GM13976 (cell line): ENCODE measurements around the gene SERPINE2.
A peak's percentile ranks its signal among the peaks of the same experiment; 100 is the strongest.

Experiments
- DNase-seq: peaks from one replicate; pipeline ENCODE4 v3.0.0; 2012; ENCODE audit warnings: low spot score
- in situ Hi-C: fragments of 300-500 bp; cut with MboI; formaldehyde crosslinking; loops from one replicate; pipeline ENCODE4 v1.12.0; 2022; ENCODE audit warnings: low sequenced_read_pairs, mixed read lengths, inconsistent platforms; ENCODE audit not compliant: unreplicated experiment
- TF ChIP-seq, protein P1 (sequence below): IDR thresholded peaks from 2 replicates; pipeline ENCODE4 v1.5.1; 2012; ENCODE audit warnings: borderline replicate concordance, mild to moderate bottlenecking; ENCODE audit not compliant: insufficient read depth; ENCODE audit errors: extremely low read depth, missing control alignments, control extremely low read depth

SERPINE2 gene, protein sequence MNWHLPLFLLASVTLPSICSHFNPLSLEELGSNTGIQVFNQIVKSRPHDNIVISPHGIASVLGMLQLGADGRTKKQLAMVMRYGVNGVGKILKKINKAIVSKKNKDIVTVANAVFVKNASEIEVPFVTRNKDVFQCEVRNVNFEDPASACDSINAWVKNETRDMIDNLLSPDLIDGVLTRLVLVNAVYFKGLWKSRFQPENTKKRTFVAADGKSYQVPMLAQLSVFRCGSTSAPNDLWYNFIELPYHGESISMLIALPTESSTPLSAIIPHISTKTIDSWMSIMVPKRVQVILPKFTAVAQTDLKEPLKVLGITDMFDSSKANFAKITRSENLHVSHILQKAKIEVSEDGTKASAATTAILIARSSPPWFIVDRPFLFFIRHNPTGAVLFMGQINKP

GRCh38 chr2:224039080-224039769 lies at the start of gene SERPINE2:
SERPINE2 (minus strand) TSS chr2:224039286; CDS start chr2:224001900, 37,386 bp downstream.
- DNase-seq: peak; percentile 72
- TF ChIP-seq, protein P1, sequence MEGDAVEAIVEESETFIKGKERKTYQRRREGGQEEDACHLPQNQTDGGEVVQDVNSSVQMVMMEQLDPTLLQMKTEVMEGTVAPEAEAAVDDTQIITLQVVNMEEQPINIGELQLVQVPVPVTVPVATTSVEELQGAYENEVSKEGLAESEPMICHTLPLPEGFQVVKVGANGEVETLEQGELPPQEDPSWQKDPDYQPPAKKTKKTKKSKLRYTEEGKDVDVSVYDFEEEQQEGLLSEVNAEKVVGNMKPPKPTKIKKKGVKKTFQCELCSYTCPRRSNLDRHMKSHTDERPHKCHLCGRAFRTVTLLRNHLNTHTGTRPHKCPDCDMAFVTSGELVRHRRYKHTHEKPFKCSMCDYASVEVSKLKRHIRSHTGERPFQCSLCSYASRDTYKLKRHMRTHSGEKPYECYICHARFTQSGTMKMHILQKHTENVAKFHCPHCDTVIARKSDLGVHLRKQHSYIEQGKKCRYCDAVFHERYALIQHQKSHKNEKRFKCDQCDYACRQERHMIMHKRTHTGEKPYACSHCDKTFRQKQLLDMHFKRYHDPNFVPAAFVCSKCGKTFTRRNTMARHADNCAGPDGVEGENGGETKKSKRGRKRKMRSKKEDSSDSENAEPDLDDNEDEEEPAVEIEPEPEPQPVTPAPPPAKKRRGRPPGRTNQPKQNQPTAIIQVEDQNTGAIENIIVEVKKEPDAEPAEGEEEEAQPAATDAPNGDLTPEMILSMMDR: no peak
- in situ Hi-C loops: no loop called here

- in situ Hi-C loops: no loop called here
- TF ChIP-seq, protein P1: no peak
- no peak for DNase-seq
Measured at GRCh38 chr2:224086226-224086914, 47.3 kb upstream of the SERPINE2 start.

GRCh38 chr2:224085811-224086210 lies 46.7 kb upstream of the SERPINE2 start:
- in situ Hi-C loops: no loop called here
- DNase-seq: no peak
- TF ChIP-seq, protein P1: no peak

DNA sequence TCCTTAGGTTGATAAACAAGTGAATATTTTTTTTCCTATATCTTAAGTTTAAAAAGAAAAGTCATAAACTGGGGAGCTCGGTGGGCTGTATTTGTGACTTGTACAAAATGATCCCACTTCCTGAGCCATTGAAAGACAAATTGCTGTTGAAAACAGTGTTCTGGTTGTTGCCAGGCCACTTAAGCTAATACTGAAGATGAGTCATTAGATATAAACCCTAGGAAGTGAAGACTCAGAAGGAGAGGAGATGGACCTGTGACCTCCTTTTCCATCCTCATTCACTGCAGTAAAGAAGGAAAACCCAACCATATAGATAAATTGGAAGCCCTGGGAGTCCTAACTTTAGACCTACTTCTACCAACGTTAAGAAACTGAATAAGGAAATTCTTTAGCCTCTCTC lies 46.2 kb upstream of the SERPINE2 start:
- in situ Hi-C loops: no loop called here
- no peak for DNase-seq
- TF ChIP-seq, protein P1: no peak

DNA sequence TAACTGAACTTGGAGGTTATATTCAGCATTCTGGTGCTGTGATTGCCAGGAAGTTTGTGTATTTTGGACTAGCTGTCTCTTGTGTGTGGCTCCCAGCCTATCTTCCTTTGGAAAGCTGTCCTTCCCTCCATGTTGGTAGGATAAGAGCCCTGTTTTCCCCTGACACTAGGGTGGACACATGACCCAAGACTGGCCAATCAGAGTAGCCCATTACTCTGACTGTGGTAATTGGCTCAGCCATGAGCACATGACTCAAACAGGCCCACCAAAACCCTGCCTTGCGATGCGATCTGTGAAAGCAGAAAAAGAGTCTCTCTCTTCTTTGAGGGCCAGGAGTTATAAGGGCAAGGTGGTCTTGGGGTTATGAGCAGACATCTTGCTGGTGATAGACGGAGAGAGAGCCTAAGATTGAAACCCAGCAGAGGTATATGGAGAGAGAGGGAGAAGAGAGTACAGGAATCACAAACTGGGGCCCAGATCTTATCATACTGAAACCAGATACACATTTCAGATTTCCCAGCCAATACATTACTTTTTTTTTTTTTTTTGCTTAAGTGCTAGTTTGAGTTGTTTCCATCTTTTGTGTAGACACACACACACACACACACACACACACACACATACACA lies 45.3 kb upstream of the SERPINE2 start:
- TF ChIP-seq, protein P1: no peak
- in situ Hi-C loops: no loop called here
- DNase-seq: no peak

- in situ Hi-C loops: no loop called here
- no peak for DNase-seq
- TF ChIP-seq, protein P1: no peak
Measured at GRCh38 chr2:224083638-224084037, 44.6 kb upstream of the SERPINE2 start.
